ENCODE data around the gene GIT1. TPM values are rescaled to one million over a fixed set of nuclear protein-coding genes. Genes with fewer than 3 reads are reported as not detected.

The GIT1 gene
- polyA plus RNA-seq, 1 donor from 2014 or later: 20.5 TPM

DNA sequence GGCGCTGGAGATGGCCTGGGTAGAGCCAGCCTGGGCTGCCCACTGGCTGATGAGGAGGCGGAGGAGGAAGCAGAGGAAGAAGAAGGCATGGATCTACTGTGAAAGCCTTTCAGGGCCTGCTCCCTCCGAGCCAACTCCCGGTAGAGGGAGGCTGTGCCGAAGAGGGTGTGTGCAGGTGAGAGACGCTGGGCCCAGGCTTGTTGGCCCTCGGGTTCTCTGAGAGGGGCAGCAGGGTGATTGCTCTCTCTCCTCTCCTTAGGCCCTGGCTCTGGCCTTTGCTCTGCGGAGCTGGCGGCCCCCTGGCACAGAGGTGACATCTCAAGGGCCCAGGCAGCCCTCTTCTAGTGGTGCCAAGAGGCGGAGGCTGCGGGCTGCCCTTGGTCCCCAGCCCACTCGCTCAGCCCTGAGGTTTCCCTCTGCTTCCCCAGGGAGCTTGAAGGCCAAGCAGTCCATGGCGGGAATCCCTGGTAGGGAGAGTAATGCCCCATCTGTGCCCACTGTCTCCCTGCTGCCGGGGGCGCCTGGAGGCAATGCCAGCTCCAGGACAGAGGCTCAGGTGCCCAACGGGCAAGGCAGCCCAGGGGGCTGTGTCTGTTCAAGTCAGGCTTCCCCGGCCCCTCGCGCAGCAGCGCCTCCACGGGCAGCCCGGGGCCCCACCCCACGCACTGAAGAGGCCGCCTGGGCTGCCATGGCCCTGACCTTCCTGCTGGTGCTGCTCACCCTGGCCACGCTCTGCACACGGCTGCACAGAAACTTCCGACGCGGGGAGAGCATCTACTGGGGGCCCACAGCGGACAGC lies 17.4 kb downstream of the GIT1 start:
- Histone ChIP-seq H2AFZ (ENCODE audit: low read depth, low read length) (no peak overlapping the region), H3K9me3 (ENCODE audit: low read length) (no peaks in the 10 kb centered on the region), H3K27ac (ENCODE audit: low read length) (no peak overlapping the region), H4K20me1 (ENCODE audit: insufficient read depth) (no peaks in the 10 kb centered on the region), H3K79me2 (replicated peaks; ENCODE audit: insufficient read depth, low read length) (no peaks in the 10 kb centered on the region), H3K4me3 (ENCODE audit: low read length) (no peak overlapping the region), H3K9ac (ENCODE audit: low read length) (no peak overlapping the region), H3K27me3 (ENCODE audit: insufficient read depth, low read depth, low read length) (peaks cover 13% of the 10 kb centered on the region), H3K9me2 (ENCODE audit: insufficient read depth, low read length) (no peaks in the 10 kb centered on the region), H3F3A (ENCODE audit: insufficient read depth, low read length, poor library complexity, severe bottlenecking) (no peaks in the 10 kb centered on the region), H3K4me2 (ENCODE audit: low read length) (no peak overlapping the region), H3K36me3 (ENCODE audit: insufficient read depth, low read length) (no peaks in the 10 kb centered on the region)
- TF ChIP-seq POLR2AphosphoS5 (IDR thresholded peaks at IDR 0.05): no peak
- TF ChIP-seq, protein P1, sequence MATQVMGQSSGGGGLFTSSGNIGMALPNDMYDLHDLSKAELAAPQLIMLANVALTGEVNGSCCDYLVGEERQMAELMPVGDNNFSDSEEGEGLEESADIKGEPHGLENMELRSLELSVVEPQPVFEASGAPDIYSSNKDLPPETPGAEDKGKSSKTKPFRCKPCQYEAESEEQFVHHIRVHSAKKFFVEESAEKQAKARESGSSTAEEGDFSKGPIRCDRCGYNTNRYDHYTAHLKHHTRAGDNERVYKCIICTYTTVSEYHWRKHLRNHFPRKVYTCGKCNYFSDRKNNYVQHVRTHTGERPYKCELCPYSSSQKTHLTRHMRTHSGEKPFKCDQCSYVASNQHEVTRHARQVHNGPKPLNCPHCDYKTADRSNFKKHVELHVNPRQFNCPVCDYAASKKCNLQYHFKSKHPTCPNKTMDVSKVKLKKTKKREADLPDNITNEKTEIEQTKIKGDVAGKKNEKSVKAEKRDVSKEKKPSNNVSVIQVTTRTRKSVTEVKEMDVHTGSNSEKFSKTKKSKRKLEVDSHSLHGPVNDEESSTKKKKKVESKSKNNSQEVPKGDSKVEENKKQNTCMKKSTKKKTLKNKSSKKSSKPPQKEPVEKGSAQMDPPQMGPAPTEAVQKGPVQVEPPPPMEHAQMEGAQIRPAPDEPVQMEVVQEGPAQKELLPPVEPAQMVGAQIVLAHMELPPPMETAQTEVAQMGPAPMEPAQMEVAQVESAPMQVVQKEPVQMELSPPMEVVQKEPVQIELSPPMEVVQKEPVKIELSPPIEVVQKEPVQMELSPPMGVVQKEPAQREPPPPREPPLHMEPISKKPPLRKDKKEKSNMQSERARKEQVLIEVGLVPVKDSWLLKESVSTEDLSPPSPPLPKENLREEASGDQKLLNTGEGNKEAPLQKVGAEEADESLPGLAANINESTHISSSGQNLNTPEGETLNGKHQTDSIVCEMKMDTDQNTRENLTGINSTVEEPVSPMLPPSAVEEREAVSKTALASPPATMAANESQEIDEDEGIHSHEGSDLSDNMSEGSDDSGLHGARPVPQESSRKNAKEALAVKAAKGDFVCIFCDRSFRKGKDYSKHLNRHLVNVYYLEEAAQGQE (IDR thresholded peaks at IDR 0.05; ENCODE audit: borderline replicate concordance): no peak
- TF ChIP-seq MXI1 (conservative IDR thresholded peaks at IDR 0.05; ENCODE audit: poor library complexity, severe bottlenecking): no peak
- no peak for TF ChIP-seq SMC3 (conservative IDR thresholded peaks at IDR 0.05; ENCODE audit: poor library complexity)
- TF ChIP-seq EZH2 (IDR thresholded peaks at IDR 0.05; ENCODE audit: borderline replicate concordance, insufficient read depth, low read length, poor library complexity, severe bottlenecking): no peak
- TF ChIP-seq, protein P2, sequence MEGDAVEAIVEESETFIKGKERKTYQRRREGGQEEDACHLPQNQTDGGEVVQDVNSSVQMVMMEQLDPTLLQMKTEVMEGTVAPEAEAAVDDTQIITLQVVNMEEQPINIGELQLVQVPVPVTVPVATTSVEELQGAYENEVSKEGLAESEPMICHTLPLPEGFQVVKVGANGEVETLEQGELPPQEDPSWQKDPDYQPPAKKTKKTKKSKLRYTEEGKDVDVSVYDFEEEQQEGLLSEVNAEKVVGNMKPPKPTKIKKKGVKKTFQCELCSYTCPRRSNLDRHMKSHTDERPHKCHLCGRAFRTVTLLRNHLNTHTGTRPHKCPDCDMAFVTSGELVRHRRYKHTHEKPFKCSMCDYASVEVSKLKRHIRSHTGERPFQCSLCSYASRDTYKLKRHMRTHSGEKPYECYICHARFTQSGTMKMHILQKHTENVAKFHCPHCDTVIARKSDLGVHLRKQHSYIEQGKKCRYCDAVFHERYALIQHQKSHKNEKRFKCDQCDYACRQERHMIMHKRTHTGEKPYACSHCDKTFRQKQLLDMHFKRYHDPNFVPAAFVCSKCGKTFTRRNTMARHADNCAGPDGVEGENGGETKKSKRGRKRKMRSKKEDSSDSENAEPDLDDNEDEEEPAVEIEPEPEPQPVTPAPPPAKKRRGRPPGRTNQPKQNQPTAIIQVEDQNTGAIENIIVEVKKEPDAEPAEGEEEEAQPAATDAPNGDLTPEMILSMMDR (IDR thresholded peaks at IDR 0.05; ENCODE audit: poor library complexity, severe bottlenecking): no peak
- TF ChIP-seq EP300 (conservative IDR thresholded peaks at IDR 0.05; ENCODE audit: poor library complexity, severe bottlenecking): no peak
- TF ChIP-seq TAF1 (IDR thresholded peaks at IDR 0.05; ENCODE audit: low read depth): no peak
- TF ChIP-seq RAD21 (conservative IDR thresholded peaks at IDR 0.05): no peak

DNA sequence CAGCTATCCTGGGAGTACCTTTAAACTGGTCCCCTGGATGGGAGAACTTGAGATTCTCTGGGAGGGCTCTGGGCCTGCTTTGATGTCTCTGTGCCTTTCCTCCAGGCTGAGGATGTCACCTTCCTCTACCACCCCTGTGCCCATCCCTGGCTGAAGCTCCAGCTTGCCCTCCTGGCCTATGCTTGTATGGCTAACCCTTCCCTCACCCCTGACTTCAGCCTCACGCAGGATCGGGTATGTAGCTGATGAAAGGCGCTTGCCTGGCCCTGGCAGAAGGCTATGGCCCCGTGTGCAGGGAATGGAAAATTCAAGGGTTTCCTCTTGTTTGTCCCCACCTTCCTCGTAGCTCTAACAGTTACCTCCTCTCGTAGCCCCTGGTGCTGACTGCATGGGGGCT lies 18.0 kb downstream of the GIT1 start:
- H3F3A ChIP-seq (ENCODE audit: insufficient read depth, low read length, poor library complexity, severe bottlenecking): no peaks in the 10 kb centered on the region
- H3K4me3 ChIP-seq (ENCODE audit: low read length): no peak overlapping the region
- no peaks in the 10 kb centered on the region for H4K20me1 ChIP-seq (ENCODE audit: insufficient read depth)
- H3K36me3 ChIP-seq (ENCODE audit: insufficient read depth, low read length): no peaks in the 10 kb centered on the region
- TF ChIP-seq RAD21 (conservative IDR thresholded peaks at IDR 0.05): no peak
- TF ChIP-seq EP300 (conservative IDR thresholded peaks at IDR 0.05; ENCODE audit: poor library complexity, severe bottlenecking): no peak
- no peak for TF ChIP-seq EZH2 (IDR thresholded peaks at IDR 0.05; ENCODE audit: borderline replicate concordance, insufficient read depth, low read length, poor library complexity, severe bottlenecking)
- no peak for TF ChIP-seq TAF1 (IDR thresholded peaks at IDR 0.05; ENCODE audit: low read depth)
- TF ChIP-seq MXI1 (conservative IDR thresholded peaks at IDR 0.05; ENCODE audit: poor library complexity, severe bottlenecking): no peak
- no peak for TF ChIP-seq SMC3 (conservative IDR thresholded peaks at IDR 0.05; ENCODE audit: poor library complexity)
- peaks cover 17% of the 10 kb centered on the region for H3K27me3 ChIP-seq (ENCODE audit: insufficient read depth, low read depth, low read length)
- no peaks in the 10 kb centered on the region for H3K79me2 ChIP-seq (replicated peaks; ENCODE audit: insufficient read depth, low read length)
- H3K9ac ChIP-seq (ENCODE audit: low read length): no peak overlapping the region
- no peak overlapping the region for H3K4me2 ChIP-seq (ENCODE audit: low read length)
- no peaks in the 10 kb centered on the region for H3K9me2 ChIP-seq (ENCODE audit: insufficient read depth, low read length)
- no peak overlapping the region for H2AFZ ChIP-seq (ENCODE audit: low read depth, low read length)
- no peaks in the 10 kb centered on the region for H3K9me3 ChIP-seq (ENCODE audit: low read length)
- no peak overlapping the region for H3K27ac ChIP-seq (ENCODE audit: low read length)

Data from neural cell (in vitro differentiated cells).